Right lobe of liver (tissue), 6 donors: ENCODE measurements around the gene LRFN2. TPM values are rescaled to one million over a fixed set of nuclear protein-coding genes. Genes with fewer than 3 reads are reported as not detected.

Experiments
- ATAC-seq, 4 donors: fragments of 200-7000 bp; cut with Tn5 transposase; one replicate each; pipeline ENCODE4 v1.9.1; 2020; ENCODE audit warnings: mild to moderate bottlenecking in 4 of 4, moderate library complexity in 4 of 4
- DNase-seq, 3 donors: peaks; one replicate each; pipeline ENCODE4 v3.0.0-alpha.2; 2020
- H3K27ac ChIP-seq, 3 donors: fragments of 200-600 bp; one replicate each; pipeline ENCODE4 v1.8.0; 2022
- H3K27me3 ChIP-seq, 2 donors: fragments of 200-600 bp; one replicate each; pipeline ENCODE4 v1.8.0; 2022
- H3K36me3 ChIP-seq, 4 donors: fragments of 200-600 bp; sonication (generic) in 1 of 4; one replicate each; pipeline versions ENCODE4 v1.5.1 to v1.8.0; 2017 to 2022; ENCODE audit warnings: control low read depth in 1 of 4
- H3K4me1 ChIP-seq, 4 donors: fragments of 200-600 bp; sonication (generic) in 1 of 4; one replicate each; pipeline versions ENCODE4 v1.5.1 to v1.8.0; 2017 to 2022; ENCODE audit warnings: control low read depth in 1 of 4
- H3K4me3 ChIP-seq, 3 donors: fragments of 200-600 bp; one replicate each; pipeline ENCODE4 v1.8.0; 2022
- H3K9me3 ChIP-seq, 4 donors: fragments of 200-600 bp; sonication (generic) in 1 of 4; one replicate each; pipeline versions ENCODE4 v1.5.1 to v1.8.0; 2017 to 2022; ENCODE audit warnings: control low read depth in 1 of 4
- POLR2A ChIP-seq: fragments of 450-650 bp; IDR thresholded peaks from one replicate; pipeline ENCODE4 v1.6.1; 2017; ENCODE audit warnings: antibody characterized with exemption, mild to moderate bottlenecking
- WGBS: methylation state at CpG from one replicate; pipeline ENCODE4 v1.1.6; 2018; ENCODE audit warnings: low coverage, low lambda C conversion rate; ENCODE audit not compliant: insufficient coverage; ENCODE audit errors: missing lambda C conversion rate; 5-methylcytosine and 5-hydroxymethylcytosine counted together
- intact Hi-C, 2 donors: fragments of 100-400 bp; cut with DNase I; formaldehyde crosslinking; loops; one replicate each; pipeline versions ENCODE4 v1.11.2 to v1.14.1; 2022
- total RNA-seq, 6 experiments: library from RNA; depleted of rRNA in 2 of 6; stranded (reverse); fragments of >200 nt in 2 of 6; fragmentation: NEBNext Ultra II Directional in 3 of 6; extraction: Animal tissue kit (Norgen Biotek cat#: 25700) in 3 of 6; gene quantifications; one replicate each; pipeline versions ENCODE4 v1.1.0 to v1.2.4, GENCODE V29; 2016 to 2023
- TF ChIP-seq, protein P1 (sequence below), 4 donors: fragments of 200-600 bp in 3 of 4; fragments of 450-650 bp in 1 of 4; IDR thresholded peaks; one replicate each; pipeline versions ENCODE4 v1.5.1 to v1.8.0; 2016 to 2022; ENCODE audit warnings: antibody characterized with exemption in 4 of 4, mild to moderate bottlenecking in 2 of 4
- donor health status: DM: no; HTN: yes; CAD: no.
- donor health status: DM: no; HTN: no; CAD: no.
- donor health status: DM: no; HTN: no; CAD: no.
- donor health status: DM: no; HTN: yes; CAD: no.
- donor health status: DM: no; HTN: yes; CAD: no.

Gene LRFN2
- total RNA-seq, 6 experiments from 2014 or later: 0.19 TPM; not detected in 5

DNA sequence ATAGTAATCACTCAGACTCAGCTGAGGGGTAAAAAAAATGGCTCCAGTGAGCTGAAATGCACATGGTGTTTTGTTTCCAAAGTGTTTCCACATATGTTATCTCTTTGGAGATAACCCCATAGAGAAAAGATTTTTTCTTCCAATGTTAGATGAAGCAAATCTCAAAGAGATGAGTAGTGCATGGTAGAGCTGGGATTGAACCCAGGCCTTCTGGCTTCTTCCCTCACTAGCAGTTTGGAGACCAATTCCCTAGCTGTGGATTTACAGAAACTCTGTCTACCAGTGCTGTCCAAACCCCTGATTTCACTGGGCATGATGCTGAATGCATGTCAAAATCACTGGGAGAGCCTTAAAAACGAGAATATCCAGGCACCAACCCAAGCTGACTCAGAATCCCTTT is 165.1 kb downstream of the LRFN2 start:
- no peak for ATAC-seq
- Histone ChIP-seq H3K4me1 (no peaks in the 10 kb centered on the region), H3K27ac (no peak overlapping the region), H3K4me3 (no peak overlapping the region), H3K9me3 (no peaks in the 10 kb centered on the region), H3K36me3 (no peaks in the 10 kb centered on the region), H3K27me3 (no peaks in the 10 kb centered on the region)
- intact Hi-C loops: no loop called here
- DNase-seq: no peak
- no peak for TF ChIP-seq POLR2A
- TF ChIP-seq, protein P1, sequence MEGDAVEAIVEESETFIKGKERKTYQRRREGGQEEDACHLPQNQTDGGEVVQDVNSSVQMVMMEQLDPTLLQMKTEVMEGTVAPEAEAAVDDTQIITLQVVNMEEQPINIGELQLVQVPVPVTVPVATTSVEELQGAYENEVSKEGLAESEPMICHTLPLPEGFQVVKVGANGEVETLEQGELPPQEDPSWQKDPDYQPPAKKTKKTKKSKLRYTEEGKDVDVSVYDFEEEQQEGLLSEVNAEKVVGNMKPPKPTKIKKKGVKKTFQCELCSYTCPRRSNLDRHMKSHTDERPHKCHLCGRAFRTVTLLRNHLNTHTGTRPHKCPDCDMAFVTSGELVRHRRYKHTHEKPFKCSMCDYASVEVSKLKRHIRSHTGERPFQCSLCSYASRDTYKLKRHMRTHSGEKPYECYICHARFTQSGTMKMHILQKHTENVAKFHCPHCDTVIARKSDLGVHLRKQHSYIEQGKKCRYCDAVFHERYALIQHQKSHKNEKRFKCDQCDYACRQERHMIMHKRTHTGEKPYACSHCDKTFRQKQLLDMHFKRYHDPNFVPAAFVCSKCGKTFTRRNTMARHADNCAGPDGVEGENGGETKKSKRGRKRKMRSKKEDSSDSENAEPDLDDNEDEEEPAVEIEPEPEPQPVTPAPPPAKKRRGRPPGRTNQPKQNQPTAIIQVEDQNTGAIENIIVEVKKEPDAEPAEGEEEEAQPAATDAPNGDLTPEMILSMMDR (IDR thresholded peaks at IDR 0.05): no peak
- WGBS: no CpG with 5 or more reads among the region's 1 CpG

DNA sequence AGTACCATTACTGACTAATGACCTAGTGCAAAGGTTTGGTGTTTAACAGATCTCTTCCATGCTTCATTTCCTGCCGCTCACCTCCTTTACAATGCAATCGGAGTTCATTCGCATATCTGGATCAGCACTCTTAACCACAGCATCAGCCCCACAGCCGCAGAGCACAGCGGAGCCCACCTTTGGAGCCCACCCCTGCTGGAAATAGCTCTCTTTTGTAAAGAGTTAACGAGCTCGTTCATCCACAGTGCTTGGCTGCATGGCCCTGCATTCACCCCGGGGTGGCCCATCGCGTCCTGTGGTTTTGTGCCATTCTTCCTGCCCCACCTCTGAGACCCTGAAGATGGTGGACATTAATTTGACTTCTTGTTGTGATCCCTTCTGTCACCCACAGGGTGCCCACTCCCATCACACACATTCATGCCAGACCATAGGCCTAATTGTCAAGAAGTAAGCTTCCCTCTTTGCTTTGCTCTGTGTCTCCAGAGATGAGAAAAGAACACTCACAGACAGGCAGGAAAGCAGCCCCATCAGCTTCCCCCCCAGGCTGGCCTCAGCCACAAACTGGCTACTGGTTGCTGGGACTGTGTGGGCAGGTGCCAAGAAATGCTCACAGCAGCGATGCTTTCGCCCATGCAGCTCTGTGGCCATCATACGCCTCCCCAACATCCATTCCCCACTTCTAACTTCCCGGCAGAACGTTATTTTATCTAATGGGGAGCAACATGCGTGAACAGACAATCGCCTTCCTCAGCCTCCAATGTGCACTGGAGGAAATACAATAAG is 167.0 kb downstream of the LRFN2 start:
- Histone ChIP-seq H3K9me3 (no peaks in the 10 kb centered on the region), H3K36me3 (no peaks in the 10 kb centered on the region), H3K4me3 (no peak overlapping the region), H3K27me3 (no peaks in the 10 kb centered on the region), H3K4me1 (no peaks in the 10 kb centered on the region), H3K27ac (no peak overlapping the region)
- WGBS: 76% methylated on average over 17 of the region's 17 CpGs
- no peak for TF ChIP-seq POLR2A
- TF ChIP-seq, protein P1 (IDR thresholded peaks at IDR 0.05): no peak
- no peak for DNase-seq
- intact Hi-C loops: no loop called here
- no peak for ATAC-seq

DNA sequence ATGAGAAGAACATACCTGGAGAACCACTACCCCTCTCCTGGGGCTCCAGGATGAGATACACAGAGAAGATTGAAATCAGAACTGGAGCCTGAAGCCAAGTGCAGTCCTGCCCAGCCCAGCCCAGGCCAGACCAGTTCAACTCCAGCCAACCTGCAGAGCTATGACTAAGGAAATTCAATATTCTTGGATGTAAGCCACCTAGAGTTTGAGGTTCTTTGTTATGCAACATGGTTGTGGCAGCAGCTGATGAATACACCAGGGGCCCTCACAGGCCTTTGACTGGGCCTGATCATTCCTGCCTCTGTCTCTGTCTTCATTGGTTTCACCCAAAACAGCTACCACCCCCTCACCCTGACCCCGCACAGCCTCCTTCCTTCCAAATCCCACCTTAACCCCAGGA is 167.8 kb downstream of the LRFN2 start:
- Histone ChIP-seq H3K36me3 (no peaks in the 10 kb centered on the region), H3K27ac (no peak overlapping the region), H3K9me3 (no peaks in the 10 kb centered on the region), H3K27me3 (no peaks in the 10 kb centered on the region), H3K4me1 (no peaks in the 10 kb centered on the region), H3K4me3 (no peak overlapping the region)
- DNase-seq (peak in 1 of 3 donors; percentile 67), ATAC-seq (peak in 2 of 4 donors; percentile 43 to 95)
- intact Hi-C loops: no loop called here
- no CpG with 5 or more reads among the region's 1 CpG for WGBS
- no peak for TF ChIP-seq POLR2A
- TF ChIP-seq, protein P1 (IDR thresholded peaks at IDR 0.05): no peak

DNA sequence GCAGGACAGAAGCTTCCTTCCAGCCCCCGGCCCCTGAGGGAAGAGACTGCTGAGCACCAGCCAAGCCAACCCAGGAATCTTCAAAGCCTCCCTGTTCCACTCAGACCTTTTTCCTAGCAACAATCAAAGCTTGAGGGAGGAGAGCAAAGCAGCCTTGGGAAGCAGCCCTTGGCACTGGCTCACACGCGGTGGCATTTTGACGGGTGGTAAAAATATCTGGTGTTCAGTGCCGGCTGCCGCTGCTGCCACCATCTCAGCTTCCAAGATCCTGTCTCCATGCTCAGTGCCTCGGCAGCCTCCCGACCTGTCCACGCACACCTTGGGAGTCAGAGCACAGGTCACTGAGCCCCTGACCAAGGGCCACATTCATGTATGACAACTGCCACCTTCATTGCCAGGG is 170.1 kb downstream of the LRFN2 start:
- no peaks in the 10 kb centered on the region for H3K27me3 ChIP-seq
- intact Hi-C loops: no loop called here
- no peaks in the 10 kb centered on the region for H3K4me1 ChIP-seq
- H3K4me3 ChIP-seq: no peak overlapping the region
- 95% methylated on average over 6 of the region's 9 CpGs for WGBS
- H3K9me3 ChIP-seq: no peaks in the 10 kb centered on the region
- no peaks in the 10 kb centered on the region for H3K36me3 ChIP-seq
- DNase-seq: no peak
- no peak for TF ChIP-seq POLR2A
- TF ChIP-seq, protein P1 (IDR thresholded peaks at IDR 0.05): no peak
- no peak for ATAC-seq
- H3K27ac ChIP-seq: no peak overlapping the region
